ENCODE data around the gene PRAMEF1. TPM values are rescaled to one million over a fixed set of nuclear protein-coding genes. Genes with fewer than 3 reads are reported as not detected.
"Not testable (repeated sequence)": the region's sequence is repeated elsewhere in the genome, so short reads cannot be mapped to it uniquely, and the experiment has no call there.

Gene PRAMEF1
- not detected in 3 replicates for total RNA-seq

- not testable (repeated sequence) for H3K27ac Mint-ChIP-seq; DNase-seq (ENCODE audit: low spot score in 2 of 2, unreplicated experiment in 2 of 2); H3K4me1 Mint-ChIP-seq; H3K4me3 Mint-ChIP-seq; H3K9me3 Mint-ChIP-seq; H3K27me3 Mint-ChIP-seq (ENCODE audit: low read depth); H3K36me3 Mint-ChIP-seq
These were observed at the start of gene PRAMEF1 for GRCh38 chr1:12791097-12791496. PRAMEF1 (plus strand) TSS chr1:12791397; CDS start chr1:12793228, 1,831 bp downstream.

- no peak for DNase-seq (ENCODE audit: low spot score in 2 of 2, unreplicated experiment in 2 of 2)
- H3K9me3 Mint-ChIP-seq = peaks cover 17% of the 10 kb centered on the region
- peaks cover 1% of the 10 kb centered on the region for H3K4me1 Mint-ChIP-seq
- no peak for TF ChIP-seq CTCF (IDR thresholded peaks at IDR 0.05; ENCODE audit: unreplicated experiment)
- H3K27me3 Mint-ChIP-seq (ENCODE audit: low read depth) = peaks cover 22% of the 10 kb centered on the region
- H3K36me3 Mint-ChIP-seq = no peaks in the 10 kb centered on the region
- no peak overlapping the region for H3K4me3 Mint-ChIP-seq
- no peak overlapping the region for H3K27ac Mint-ChIP-seq
These were observed 49.3 kb upstream of the PRAMEF1 start for GRCh38 chr1:12741946-12742345.

GRCh38 chr1:12745126-12745991 lies 45.8 kb upstream of the PRAMEF1 start:
- Mint-ChIP-seq H3K9me3 (peaks cover 34% of the 10 kb centered on the region), H3K27me3 (ENCODE audit: low read depth) (peaks cover 5% of the 10 kb centered on the region), H3K4me3 (no peak overlapping the region), H3K36me3 (no peaks in the 10 kb centered on the region), H3K27ac (no peak overlapping the region), H3K4me1 (peaks cover 1% of the 10 kb centered on the region)
- no peak for TF ChIP-seq CTCF (IDR thresholded peaks at IDR 0.05; ENCODE audit: unreplicated experiment)
- DNase-seq (ENCODE audit: low spot score in 2 of 2, unreplicated experiment in 2 of 2) = no peak

- Mint-ChIP-seq H3K4me3 (no peak within 1 kb of the TSS), H3K4me1 (peaks cover 1% of the 10 kb centered on the region), H3K27me3 (ENCODE audit: low read depth) (peaks cover 7% of the 10 kb centered on the region), H3K36me3 (no peaks in the 10 kb centered on the region), H3K27ac (no peak within 1 kb of the TSS), H3K9me3 (peaks cover 40% of the 10 kb centered on the region)
- DNase-seq (ENCODE audit: low spot score in 2 of 2, unreplicated experiment in 2 of 2) = no peak
- TF ChIP-seq CTCF (IDR thresholded peaks at IDR 0.05; ENCODE audit: unreplicated experiment) = no peak
These were observed 45.2 kb upstream of the PRAMEF1 start, which contains the start of gene CFAP107 for GRCh38 chr1:12745992-12746323. CFAP107 (plus strand) TSS chr1:12746200; CDS start chr1:12746431, 231 bp downstream.

GRCh38 chr1:12748778-12749355 lies 42.3 kb upstream of the PRAMEF1 start:
- TF ChIP-seq CTCF (IDR thresholded peaks at IDR 0.05; ENCODE audit: unreplicated experiment) = no peak
- Mint-ChIP-seq H3K4me3 (no peak overlapping the region), H3K4me1 (peaks cover 1% of the 10 kb centered on the region), H3K9me3 (peaks cover 42% of the 10 kb centered on the region), H3K36me3 (no peaks in the 10 kb centered on the region), H3K27ac (no peak overlapping the region), H3K27me3 (ENCODE audit: low read depth) (peaks cover 14% of the 10 kb centered on the region)
- no peak for DNase-seq (ENCODE audit: low spot score in 2 of 2, unreplicated experiment in 2 of 2)

GRCh38 chr1:12754738-12755137 lies 36.5 kb upstream of the PRAMEF1 start:
- Mint-ChIP-seq H3K9me3 (peaks cover 18% of the 10 kb centered on the region), H3K36me3 (no peaks in the 10 kb centered on the region), H3K27ac (no peak overlapping the region), H3K4me1 (peaks cover 2% of the 10 kb centered on the region), H3K27me3 (ENCODE audit: low read depth) (peaks cover 28% of the 10 kb centered on the region), H3K4me3 (no peak overlapping the region)
- TF ChIP-seq CTCF (IDR thresholded peaks at IDR 0.05; ENCODE audit: unreplicated experiment) = no peak
- DNase-seq (ENCODE audit: low spot score in 2 of 2, unreplicated experiment in 2 of 2) = no peak

All from mesothelial cell of epicardium (in vitro differentiated cells).